HS-27A (cell line): ENCODE measurements around the gene CACNA2D2.

Experiments
- DNase-seq: peaks from one replicate; pipeline ENCODE4 v3.0.0-alpha.2; 2012; ENCODE audit warnings: low read depth, missing footprints

The CACNA2D2 gene

DNA sequence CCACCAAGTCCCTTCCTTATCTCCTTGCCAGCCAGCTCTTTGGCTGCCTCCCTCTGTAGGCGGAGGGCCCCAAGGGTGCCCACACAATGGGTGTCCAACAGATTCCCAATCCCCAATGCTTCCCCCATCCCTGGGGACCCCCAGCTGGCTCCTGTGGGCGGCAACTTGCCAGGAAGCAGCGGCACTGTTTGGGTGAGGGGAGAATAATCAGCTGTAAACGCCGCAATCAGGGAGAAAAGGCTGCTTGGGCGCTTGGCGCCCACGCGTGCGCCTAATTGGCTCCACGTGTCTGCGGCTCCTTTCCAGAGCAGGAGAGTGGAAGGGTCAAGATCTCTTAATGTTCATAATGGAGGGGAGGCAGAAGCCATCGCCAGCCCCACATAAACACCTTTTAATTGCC lies 76.2 kb downstream of the CACNA2D2 start:
- DNase-seq, result no peak

DNA sequence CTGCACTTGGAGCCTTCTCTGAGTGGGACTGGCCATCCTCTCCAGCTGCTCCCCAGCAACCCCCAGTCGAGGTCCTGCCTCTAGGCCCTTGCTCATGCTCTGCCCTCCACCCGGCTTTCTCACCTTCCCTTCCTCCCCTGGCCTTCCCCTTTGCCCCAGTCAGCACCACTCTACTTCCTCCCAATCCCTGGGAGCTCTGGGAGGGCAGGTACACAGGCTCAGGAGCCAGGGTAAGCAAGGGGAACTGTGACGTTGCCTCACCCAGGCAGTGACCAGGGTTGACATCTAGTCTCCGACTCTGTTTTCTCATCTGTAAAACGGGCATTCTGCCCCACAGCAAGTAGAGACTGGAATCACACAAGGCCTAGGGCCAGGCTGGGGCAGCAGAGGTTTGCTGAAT lies 77.5 kb downstream of the CACNA2D2 start:
- DNase-seq, result no peak

DNA sequence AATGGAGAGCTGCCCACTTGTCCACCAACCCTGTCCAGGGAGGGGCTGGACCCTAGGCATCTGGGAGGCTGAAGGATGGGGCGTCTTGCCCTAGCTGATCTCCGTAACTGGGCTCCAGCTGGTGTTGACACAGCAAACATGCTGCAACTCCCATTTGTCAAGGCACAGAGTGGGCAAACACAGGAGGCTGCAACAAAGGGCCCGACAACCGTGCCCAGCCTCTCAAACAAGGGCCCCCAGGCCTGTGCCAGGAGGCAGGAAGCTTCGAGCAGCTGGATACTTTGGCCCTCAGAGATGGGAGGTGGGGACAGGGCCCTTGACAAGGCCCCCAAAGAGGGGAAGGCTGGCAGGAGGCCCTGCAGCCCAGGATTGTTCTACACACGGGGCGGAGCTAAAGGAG lies 79.9 kb downstream of the CACNA2D2 start:
- no peak for DNase-seq

DNA sequence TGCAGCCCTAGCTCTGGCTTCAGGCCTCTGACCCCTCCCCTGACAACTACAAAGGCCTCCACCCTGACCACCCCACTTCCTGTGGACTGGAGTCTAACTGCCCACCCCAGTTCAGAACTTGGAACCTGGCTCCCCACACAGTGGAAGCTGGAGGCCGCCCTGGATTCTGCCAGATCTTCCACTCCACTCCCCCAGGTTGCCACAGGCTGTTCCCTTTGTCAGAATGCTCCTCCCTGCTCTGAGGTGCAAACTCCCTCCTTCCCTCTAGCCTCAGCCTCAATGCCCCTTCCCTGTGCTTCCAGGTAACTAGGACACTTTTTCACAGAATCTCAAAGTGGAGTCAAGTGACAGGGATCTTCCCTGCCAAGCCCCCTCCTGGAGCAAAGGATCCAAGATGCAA lies 81.3 kb downstream of the CACNA2D2 start:
- DNase-seq, result no peak

DNA sequence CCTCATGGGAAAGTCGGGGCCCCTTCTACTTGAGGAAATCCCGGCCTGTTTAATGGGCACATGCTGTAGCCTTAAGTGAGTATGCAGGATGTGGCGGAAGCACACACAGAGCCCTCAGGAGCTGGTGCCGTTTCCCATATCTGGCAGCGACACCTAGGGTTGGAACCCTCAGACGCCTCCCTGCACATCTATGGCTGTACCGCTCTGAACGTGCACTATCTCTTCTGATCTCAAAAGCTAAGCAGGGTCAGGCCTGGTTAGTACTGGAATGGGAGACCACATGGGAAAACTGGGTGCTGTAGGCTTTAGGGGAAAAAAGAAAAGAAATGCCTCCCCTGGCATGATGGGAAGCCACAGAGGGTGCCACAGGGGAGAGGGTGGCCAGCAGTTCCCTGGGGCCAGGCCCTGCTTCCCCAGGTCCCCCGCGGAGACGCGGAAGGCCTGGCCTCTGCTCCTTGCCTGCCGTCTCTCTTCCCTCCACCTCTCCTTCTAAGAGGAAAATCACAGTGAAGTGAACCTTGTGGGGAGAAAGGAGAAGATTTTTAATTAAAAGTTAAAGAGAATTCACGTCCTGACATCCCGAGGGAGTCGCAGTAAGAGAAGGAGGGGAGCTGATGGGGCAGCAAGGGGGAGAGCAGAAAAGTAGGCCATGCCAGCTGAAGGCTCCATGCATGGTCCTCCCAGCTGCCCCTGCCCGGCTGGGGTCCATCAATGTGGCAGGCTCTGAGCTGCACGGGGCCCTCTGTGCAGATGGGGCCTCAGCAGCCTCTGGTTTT lies 83.7 kb downstream of the CACNA2D2 start:
- DNase-seq, result no peak

DNA sequence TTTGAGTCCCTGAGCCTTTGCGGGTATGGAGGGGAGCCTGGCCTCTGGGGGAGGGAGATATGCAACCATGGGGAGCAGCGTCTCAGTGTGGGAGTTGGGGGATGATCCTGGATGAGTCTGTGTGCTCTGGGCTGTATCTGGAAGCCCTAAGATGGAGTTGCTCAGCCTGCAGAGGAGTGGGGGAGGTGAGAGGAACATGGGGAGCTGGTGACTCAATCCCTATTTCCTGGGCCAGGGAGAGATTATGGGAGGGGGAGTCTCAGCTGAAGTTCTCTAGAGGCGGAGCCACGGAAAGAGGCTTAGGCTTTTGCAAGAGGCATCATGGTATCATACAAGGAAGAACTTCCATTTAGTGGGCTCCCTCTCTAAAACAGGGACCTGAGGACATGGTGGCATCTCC lies 84.6 kb downstream of the CACNA2D2 start:
- no peak for DNase-seq

DNA sequence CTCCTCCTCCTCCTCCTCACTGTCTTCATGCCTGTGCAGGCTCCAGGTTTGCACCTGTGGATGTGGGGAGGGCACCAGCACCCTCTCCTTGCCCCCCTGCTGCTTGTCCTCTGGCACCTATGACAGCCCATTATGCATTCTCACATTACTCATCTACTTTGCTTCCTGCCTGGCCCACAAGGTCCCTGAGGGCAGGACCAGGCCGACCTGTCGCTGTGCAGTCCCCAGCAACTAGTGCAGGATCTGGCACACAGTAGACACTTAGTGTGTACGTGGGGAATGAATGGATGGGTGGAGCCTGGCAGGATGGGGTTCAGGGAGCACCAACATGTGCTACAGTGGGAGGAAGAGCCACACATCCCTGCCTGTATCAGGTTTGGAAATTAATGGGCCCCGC lies 85.8 kb downstream of the CACNA2D2 start:
- no peak for DNase-seq

DNA sequence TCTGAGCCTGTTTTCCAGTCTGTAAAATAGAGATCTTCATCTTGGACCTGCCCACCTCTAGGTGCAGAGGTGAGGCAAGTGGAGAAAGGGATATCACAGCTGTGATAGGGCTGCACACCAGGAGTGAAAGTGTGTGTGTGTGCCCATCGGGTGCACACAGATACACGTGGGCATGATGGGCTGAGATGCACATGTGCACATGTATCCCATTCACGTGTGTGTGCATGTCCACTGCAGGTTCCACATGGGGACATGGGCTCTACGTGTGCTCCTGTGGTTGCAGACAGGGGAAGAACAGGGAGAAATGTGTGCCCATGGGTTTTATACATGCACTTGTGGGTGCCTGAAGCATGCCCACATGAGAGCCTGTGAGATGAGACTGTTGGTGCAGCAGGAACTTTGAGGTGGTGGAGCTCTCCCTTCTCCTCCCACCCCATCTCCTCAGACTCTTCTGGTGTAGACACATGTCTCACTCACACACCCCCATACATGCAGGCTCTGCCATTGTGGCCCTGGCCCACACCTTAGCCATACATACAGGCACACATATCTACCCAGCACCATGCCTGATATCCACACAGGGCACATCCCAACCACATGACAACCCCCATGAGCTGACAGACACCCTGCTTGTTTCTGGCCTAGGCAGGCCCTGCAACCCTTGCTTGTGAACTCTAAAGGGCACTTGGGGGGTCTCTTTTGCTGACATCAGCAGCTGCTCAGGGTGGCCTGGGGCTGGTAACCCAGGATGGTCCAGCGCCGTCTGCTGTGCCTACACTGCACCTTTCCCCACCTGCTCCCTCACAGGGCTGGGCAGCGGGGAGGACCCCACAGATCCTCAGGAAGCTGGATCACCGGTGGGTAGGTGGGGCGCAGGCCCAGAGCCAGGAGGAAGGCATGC lies 86.4 kb downstream of the CACNA2D2 start:
- no peak for DNase-seq

DNA sequence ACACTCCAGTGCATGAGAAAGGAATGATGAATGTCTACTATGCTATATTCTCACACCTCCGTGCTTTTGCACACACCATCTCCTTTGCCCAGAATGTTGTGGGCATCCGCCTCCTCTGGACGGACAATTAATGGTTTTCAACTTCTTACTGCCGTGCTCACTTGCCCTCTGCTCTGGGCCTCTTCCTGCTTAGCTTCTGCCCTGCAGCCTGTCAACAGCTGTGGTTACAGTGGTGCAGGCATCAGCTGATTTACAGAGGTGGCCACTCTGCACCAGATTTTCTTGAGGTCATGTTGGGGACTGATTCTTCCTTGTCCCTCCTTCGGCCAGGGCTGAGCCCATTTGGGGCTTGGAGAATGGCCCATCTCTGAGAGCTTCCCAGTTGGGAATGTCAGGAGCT lies 87.6 kb downstream of the CACNA2D2 start:
- DNase-seq, result no peak

DNA sequence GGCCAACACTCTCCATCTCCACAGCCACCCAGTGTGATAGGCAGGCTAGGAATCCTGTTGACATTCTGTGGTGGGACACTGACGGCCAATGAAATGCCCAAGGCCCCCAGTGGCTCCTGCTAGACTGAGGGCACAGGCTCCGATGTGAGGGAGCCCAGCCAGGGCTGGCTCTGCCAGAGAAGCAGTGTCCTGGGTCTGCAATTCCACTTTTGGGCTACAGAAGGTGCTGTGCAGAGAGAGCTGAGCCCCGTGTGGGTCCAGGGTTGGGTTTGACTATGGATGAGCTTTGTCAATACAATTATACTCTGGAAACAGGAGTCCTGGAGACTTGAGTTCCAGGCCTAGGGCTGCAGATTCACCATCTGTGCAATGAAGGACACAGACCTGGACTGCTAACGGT lies 88.4 kb downstream of the CACNA2D2 start:
- no peak for DNase-seq

DNA sequence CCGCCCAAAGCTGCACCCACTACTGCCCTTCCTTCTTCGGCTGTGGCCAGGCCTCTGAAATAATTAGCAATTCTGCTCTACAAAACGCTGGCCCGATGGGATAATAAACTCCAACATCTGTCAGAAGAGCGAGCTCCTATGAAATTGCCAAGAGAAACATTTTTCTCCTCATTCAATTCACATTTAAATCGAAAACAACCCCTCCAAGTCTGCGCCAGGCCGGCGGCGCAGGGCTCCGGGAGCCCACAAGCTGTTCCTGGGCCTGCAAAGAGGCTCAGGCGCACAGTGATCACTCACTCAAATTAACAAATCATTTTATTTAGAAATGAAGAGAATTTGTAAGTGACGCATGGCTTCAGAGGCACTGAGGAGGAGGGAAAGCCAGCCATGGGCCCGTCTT lies 88.8 kb downstream of the CACNA2D2 start:
- no peak for DNase-seq

DNA sequence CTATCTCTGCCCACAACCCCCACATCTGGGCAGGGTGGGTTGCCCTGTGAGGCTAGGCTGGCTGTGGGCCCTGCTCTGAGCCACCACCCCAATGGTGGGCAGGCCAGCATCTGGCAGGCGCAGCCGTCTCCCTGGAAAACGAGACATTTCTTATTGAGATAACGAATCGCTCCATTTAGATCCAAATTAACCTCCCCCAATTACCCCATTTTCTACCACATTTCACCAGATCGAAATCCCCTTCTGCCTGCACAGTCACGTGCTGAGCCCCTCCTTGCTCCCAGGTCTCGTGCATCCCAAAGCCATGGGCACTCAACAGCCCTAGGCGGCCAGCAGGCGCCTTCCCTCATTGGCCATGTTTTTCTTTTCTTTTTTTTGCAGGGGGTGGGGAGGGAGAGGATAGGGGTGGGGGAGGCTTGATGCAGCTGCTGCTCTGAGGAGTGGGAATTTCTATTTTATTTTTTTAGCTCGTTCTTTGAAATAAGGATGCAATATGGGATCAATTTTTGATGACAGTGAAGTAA lies 91.1 kb downstream of the CACNA2D2 start:
- DNase-seq, result no peak

DNA sequence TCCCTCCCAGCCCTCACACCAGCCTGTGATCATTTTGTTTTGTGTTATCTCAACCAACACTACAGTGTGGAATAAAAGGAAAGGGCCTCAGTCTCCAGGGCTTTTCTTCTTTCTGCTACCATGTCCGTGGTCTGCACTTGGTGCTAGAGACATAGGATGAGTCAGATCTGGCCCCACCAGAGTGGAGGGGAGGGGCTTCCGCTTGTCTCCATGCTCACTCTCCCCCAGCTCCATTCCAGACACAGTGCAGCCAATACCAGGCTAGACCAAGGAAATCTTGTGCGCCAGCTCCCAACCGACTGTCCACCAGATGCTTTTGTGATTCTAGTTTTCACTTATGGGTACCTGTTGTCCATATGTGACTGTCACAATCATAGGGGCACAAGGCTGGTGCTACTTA lies 92.2 kb downstream of the CACNA2D2 start:
- DNase-seq, result no peak

DNA sequence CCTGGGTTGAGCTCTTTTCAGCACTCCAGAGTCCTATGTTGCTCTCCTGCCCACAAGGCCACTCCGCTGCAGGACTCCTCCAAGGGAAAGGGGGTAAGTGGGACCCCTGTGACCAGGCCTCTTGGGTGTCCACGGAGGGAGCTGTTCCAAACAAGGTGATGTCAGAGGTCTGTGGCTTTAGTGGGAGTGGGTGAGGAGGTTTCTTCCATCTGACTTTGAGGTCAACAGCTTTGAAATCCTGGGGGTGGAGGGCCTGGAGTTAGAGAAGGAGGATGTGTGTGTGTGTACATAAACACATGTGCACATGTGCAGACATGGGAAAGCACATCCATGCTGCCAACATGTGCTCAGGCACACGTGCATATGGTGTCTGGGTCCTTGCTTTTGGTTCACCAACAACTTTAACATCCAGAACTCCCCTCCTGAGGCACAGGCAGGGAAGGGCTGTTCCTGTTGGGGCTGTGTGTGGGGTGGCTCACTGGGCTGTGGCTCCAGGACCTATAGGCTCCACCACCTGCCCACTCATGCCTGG lies 92.8 kb downstream of the CACNA2D2 start:
- no peak for DNase-seq

DNA sequence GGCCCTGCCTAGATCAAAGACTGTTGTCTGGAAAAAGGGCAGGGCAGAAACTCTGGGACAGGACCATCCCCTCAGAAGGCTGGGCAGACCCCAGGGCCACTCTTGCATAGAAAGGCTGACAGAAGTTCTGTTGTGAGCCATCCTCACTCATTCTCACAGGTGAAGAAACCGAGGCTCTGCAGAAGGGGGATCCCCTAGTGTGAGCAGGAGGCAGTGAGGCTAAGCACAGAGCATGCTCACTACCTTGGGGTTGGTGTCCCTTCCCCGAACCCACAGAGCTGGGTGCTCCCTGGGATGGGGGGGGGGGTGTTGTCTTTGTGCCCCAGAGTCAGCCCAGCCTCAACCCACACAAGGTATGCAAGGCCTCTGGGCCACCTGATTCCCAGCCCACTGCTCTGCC lies 93.2 kb downstream of the CACNA2D2 start:
- DNase-seq, result no peak

DNA sequence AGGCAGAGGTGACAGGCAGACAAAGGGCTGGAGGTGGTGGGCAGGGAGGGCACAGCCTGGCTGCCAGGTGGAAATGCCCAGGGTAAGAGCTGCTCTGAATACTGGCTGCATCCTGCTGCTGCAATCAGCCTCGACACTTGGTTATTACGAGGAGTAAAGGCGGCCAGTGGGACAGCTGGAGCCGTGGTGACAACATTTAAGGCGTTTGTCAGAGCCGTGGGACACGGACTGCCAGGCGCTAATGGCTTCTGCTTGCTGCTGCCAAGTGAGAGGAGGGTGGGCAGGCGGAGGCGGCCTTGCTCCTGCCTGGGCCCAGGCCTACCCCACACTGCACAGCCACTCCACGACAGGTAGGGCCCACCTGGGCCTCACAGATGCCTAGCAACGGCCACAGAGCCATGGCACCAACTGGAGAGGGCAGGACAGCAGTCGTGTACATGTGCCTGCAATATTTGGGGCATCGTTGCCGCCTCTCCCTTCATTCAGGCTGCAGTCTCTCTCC lies 94.9 kb downstream of the CACNA2D2 start:
- no peak for DNase-seq

DNA sequence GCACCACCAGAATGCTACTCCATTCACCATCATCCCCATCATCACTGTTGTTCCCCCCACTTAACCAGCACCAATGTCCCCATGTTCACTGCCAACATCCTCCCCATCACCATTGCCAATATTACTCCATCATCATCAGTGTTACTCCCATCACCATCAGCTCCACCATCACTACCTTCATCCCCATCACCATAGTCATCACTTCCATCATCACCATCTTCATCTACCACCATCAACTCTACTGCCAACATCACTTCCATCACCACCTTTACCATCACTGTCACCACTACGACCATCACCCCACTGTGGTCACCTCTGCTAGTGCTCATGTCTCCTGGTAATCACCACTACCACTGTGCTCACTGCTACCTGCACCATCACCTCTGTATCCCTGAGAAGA lies 96.9 kb downstream of the CACNA2D2 start:
- DNase-seq, result no peak

DNA sequence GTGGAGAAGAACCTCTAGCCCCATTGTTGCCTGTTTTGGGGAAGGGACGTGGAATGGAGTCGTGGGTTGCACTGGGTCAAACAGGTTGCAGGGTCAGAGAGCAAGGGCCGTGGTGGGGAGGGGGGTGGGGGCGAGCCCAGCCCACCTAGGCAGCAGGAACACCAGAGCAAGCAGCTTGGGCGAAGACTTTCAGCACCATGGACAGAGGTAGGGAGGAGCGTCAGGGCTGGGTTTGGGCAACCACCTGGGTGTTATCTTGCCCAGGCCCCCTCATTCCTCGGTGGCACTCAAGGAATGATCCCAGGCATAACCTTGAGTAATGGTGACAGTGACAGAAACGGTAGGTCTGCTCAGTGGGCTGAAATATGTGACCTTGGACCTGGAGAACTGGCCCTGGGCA lies 98.2 kb downstream of the CACNA2D2 start:
- no peak for DNase-seq

DNA sequence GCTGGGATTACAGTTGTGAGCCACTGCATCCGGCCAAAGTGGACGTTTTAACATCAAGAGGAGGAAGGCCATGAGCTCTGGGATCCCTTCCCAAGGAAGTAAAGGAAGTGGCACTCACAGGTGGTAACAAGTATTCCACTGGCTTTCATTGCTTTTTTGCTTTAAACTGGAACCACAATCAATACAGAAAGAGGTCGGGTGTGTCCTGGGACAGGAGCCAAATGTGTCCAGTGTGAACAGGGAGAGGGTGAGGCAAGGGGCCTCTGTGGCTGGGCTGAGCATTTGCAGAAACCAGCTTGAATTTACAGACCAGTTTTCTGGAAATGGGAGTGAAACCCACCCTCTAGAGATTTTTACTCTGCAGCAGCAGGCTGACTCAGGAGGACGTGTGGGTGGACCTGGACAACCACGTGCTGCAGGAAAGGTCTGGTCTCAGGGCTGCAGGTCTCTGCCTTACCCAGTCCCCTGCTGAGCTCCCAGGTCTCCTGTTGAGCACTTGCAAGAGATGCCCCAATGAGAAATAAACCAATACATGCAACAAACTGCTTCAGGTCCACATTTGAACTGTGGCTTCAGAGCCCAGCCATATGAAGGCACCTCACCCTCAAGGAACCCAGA lies 101.3 kb downstream of the CACNA2D2 start:
- no peak for DNase-seq

DNA sequence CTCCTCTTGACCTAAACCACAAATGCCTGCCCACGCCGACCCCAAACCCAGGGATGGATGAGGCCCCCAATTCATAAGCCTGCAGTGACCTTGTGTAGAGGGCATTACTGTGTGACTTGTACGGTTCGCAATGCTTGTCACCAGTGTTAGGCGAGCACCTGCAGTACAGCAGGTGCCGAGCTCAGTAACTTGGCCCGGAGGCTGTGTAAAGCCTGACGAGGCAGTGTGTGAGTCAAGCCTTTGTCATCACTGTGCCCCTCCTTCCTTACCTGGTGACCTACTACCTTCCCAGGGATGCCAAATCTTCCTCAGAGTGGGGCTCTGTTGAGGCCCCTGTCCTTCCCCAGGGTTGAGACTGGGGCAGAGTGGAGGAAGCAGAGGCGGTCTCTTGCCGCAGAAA lies 106.9 kb downstream of the CACNA2D2 start:
- no peak for DNase-seq

DNA sequence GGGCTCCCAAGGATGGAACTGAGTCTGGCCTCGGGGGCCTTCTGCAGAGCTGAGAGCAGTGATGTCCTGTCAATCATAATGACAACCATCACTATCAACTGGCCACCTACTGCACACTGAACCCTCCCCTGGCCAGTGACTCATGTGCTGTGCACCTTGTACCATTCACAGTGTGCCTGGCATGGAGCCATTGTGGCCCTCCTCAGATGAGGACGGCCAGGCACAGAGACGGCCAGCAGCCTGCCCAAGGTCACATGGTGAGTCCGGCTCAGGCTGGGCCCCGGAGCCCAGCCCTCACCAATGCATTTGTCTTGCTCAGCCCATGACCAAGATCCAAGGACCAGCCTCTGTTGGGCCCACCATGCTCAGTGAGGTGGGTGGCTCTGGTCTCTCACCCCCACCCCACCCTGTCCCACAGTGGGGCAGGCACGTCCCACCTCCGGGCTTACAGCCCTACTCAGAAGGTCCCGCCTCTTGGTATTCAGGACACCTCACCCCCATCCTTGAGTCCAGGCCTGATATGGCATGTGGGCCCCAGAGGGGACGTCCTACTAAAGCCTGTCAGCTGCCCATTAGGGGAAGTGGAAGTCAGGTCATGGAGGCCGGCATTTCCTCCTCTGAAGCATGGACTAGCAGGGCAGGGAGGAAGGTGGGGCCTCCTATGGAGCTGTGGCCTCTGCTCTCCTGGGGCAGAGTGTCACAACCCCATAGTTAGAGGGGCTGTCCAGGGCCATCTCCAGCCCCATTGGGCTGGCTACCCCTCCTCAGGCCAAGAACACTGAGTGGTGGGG lies 108.2 kb downstream of the CACNA2D2 start:
- no peak for DNase-seq
